CMK (cell line): ENCODE results near the gene MEAK7.

Experiments used
- DNase-seq: peaks from one replicate; pipeline ENCODE4 v3.0.0-alpha.2; 2010; ENCODE audit warnings: low read depth

MEAK7 gene, protein sequence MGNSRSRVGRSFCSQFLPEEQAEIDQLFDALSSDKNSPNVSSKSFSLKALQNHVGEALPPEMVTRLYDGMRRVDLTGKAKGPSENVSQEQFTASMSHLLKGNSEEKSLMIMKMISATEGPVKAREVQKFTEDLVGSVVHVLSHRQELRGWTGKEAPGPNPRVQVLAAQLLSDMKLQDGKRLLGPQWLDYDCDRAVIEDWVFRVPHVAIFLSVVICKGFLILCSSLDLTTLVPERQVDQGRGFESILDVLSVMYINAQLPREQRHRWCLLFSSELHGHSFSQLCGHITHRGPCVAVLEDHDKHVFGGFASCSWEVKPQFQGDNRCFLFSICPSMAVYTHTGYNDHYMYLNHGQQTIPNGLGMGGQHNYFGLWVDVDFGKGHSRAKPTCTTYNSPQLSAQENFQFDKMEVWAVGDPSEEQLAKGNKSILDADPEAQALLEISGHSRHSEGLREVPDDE

DNA sequence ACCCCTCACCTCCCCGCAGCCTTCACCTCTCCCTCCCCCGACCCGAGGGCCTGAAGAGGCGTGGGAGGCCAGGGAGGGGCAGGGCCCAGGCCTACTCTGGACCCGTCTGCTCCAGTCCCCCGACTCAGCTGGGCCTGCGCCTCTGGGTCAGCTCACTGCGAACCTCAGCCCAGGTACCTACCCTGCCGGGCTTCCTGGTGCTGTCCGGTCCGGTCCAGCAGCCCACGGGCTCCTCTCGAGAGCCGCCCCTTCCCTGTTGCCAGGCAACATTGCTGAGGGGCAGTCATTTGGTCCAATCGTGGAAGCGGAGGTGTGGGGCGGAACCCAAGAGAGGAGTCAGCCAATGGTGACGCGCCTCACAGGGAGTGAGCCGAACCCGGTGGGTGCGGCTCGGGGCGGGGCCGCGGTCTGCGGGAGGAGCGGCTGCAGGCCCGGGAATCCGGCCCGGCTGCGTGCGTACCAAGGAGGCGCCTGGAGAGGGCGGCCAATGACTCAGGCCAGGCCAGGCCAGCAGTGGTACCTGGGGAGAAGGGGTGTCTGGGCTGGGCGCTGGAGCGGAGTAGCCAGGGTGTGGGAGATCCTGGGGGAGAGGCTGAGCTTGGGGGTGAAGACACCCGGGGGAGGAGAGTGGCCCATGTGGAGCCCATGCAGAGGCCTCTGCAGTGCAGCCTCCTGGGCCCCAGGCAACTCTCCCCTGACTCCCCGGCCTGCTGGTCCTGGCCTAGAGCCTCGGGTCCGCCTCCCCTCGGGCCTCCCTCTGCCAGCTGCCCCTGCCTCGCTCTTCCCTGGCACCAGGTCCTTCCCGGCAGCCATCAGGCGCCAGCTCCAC lies at the start of gene MEAK7:
TSS of gene MEAK7 (minus strand) at position 240 of the 829 bp plus-strand sequence. CDS start 6,573 bp downstream, outside the sequence.
- DNase-seq, result peak; percentile 93

DNA sequence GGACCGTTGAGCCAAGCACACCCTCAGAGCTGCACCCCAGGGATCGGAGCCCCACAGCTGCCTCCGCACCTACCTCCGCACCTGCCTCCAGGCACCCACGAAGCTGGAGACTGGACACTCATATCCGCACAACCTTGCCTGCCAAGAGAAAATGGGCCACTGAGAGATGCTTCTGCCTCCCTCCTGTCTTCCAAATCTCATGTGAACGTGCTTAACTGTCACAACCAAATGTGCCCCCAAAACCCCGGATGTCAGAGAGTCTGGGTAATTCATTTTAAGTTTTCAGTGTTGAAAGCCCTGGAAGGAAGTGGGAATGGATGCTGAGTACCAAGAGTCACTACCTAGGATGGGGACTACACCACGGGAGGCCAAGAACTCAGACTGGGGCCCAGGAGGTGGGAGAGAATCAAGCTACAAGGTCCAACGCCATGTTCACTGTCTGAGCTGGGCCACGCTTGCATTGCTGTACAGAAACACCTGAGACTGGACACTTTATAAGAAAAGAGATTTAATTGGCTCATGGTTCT lies 49.5 kb upstream of the MEAK7 start:
- no peak for DNase-seq

DNA sequence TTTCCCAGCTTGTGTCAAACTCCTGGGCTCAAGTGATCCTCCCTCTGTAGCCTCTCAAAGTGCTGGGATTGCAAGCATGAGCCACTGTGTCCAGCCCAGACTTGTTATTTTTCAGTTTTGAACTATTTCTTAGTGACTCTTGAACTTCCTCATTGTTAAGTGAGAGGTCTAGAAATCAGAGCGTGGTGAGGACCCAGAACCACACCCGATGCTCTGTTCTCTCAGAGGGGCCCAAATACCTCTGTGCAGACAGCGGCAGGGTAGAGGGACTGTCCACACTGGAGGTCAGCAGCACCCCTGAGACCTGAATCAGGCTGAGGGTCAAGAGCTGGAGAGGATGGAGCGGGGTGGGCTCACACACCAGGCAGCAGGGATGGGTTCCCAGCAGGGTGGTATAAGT lies 47.7 kb upstream of the MEAK7 start:
- DNase-seq, result no peak

DNA sequence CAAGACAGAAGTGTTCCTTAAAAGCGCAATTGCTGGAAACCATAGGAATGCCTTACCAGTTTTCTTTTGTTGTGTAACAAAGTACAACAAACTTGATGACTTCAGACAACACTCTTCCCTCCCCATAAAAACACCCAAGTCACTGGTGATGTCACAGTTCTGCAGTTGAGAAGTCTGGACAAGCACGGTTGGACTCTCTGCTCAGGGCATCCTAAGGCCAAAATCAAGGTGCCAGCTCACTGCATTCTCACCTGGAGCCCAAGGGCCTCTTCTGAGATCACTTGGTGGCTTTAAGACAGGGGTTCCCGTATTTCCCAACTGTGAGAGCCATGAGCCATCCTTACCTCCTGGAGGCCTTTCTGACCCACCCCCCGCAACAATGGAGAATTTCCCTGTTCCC lies 45.6 kb upstream of the MEAK7 start:
- DNase-seq, result no peak

DNA sequence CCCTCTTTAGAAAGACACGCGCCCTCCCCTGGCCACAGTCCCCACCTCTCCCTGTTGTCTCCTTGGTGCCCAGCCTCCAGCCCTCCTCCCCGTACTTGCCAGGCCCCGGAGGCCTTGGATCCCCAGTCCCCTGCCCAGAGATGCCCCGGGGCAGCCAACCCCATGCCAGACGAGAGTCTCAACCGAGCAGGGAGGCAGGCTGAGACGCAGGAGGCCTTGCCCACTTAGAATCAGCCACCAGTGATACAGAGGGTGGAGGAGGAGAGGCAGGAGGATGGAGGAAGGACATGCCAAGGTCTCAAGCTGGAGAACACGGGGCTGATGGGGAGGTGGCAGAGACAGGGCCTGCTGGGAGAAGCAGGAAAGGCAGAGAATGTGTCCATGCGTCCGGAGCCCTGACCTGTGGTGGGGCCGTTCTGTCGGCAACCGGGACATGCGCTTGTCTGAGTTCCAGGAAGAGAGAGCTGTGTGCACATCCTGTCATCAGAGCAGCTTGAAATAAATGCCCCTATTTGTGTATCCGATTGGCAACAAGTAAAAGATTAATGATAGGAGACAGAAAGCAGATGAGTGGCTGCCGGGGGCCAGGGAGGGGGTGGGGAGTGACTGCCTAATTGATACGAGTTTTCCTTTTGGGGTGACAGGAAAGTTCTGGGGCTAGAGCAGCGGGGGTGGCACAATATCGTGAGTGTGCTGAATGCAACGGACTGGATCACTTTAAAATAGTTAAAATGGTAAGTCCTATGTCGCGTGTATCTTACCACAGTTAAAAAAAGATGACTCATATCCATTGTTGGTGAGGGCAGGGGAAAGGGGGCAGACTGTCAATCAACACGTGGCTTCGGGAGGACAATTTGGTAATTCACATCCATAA lies 44.7 kb upstream of the MEAK7 start:
- DNase-seq, result no peak

DNA sequence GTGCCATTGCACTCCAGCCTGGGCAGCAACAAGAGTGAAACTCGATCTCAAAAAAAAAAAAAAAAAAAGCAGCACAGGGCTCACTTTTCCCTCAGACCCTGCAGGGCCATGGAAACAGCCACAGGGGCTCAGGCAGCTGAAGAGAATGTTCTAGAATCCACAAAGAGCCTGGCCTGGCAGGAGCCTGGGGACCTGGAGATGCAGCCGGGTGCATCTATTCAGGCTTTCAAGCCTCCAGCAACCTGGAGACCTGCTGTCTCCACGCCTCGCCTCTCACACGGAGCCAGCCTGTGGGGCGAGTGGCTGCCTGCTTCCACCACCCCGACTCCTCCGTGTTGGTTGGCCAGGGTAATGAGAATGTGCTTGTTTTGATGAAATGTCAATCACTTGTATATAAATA lies 44.0 kb upstream of the MEAK7 start:
- no peak for DNase-seq

DNA sequence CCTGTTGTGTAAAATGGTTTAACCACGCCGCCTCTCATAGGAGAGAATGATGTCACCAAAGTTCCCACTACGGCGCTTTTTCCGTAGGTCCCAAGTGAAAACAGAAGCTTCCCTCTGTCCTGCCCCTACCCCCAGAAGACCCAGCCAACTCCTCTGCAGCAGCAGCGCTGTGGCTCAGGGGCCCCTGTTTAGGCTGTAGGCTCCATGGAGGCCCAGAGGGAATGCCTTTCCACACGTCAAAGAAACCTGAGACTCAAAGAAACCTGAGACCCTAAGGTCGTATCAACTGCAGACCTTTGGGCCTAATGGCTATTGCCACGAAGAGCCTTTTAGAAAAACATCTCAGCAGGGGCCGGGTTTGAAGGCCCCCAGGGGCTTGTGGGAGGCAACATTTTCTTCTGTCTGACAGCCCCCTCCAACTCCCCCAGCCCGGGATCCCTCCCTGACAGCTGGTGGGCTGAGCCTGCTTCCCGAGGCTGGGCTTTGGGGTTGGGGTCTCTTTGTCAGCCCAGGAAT lies 43.1 kb upstream of the MEAK7 start:
- no peak for DNase-seq

DNA sequence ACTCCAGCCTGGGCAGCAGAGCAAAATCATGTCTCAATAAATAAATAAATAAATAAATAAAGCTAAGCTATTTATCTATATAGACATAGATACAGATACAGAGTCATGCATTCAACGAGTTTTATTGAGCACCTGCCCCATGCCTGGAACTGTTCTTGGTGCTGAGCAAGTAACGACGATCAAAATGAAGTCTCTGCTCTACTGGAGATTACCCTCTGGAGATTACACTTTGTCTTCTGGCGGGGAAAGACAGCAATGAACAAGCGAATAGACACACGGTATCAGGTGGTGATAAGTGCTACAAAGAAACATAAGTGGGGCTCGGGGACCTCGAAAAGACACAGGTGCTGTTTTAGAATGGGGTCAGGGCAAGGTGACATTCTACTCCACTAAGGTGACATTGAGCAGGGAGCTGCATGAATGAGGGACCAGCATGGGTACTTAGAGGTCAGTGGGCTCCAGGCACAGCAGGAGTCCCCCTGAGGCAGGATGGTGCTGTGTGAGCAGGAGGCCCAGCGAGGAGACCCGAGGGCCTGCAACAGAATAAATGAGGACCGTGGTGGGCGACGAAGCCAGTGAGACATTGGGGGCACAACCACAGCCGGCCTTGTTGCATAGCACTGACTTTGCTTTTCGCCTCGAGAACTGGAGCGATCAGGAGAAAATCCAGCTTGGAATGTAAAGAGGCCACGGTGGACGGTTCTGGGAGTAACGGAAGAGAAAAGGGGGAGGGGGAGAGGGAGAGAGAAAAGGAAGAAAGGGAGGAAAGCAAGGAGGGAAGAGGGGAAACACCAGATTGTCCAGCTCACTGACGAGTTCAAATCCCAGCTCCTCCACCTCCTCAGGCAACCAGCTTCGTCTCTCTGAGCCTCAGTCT lies 42.4 kb upstream of the MEAK7 start:
- no peak for DNase-seq

DNA sequence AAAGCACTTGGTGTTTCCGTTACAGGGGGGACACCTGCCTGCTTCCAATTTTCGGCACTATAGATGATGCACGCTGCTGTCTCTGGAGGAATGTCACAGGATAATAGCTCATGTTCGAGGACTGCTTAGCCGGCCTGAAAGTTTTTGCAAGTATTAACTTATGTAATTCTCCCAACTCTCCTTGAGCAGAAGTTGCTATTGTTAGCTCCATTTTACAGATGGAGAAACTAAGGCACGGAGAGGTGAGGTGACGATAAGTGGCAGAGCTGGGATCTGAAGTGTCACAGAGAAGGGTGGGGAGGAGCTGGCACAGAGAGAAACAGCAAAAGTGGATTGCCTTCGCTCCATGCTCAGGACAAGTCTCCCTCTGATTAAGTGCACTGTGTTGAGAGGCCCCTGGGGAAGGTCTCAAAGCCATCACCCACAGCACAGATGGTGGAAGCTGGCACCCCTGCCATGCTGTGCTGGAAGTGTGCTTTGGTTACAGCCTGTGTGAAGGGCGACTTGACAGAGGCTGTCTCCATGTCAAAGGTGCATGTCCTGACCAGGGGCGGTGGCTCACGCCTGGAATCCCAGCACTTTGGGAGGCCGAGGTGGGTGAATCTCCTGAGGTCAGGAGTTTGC lies 40.8 kb upstream of the MEAK7 start:
- DNase-seq, result no peak

DNA sequence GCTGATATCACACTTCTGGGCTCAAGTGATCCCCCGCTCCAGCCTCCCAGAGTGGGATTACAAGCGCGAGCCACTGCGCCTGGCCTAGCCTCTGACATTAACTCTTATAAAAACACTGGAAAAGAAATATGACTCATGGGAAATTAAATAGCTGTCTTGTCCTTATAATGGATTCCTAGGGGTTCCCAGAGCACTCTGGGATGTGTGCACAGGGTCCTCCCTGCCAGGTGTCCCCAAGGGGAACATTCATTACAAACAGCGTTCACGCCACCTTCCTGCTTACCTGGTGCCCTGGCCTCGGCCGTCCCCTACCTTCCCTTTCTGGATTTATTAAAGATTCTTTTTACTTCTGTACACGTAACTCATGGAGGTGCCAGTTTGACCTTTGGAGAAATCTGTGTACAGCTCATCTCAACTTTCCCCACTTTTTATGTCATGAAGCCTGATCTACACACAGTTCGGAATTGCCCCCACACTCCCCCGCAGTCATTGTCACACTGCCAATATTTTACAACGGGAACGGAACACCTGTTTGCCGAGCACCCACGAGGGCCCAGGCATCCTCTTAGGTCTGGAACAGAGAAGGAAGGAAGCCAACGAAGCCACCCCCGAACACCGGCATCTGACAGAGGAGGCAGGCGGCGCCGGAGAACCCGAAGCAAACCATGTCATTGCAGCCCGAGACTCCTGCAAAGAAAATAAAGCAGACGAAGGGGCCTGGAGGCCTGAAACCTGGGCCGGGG lies 39.7 kb upstream of the MEAK7 start:
- DNase-seq, result no peak

DNA sequence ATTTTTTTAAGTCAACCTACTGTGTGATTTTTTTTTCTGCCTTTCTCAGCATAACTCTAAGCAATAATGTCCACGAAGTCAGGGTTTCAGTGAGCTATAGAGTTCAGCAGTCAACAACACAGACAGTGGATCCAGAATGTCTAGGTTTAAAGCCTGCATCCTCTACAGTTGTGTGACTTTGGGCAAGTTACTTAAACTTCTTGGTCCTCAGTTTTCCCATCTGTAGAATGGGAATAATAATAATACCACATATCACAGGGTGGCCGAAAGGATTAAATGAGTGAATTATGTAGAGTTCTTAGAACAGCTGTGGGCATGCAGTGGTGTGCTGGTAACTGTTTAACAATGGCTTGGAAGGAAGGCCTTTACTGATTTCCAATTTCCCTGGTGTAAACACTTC lies 38.8 kb upstream of the MEAK7 start:
- no peak for DNase-seq

DNA sequence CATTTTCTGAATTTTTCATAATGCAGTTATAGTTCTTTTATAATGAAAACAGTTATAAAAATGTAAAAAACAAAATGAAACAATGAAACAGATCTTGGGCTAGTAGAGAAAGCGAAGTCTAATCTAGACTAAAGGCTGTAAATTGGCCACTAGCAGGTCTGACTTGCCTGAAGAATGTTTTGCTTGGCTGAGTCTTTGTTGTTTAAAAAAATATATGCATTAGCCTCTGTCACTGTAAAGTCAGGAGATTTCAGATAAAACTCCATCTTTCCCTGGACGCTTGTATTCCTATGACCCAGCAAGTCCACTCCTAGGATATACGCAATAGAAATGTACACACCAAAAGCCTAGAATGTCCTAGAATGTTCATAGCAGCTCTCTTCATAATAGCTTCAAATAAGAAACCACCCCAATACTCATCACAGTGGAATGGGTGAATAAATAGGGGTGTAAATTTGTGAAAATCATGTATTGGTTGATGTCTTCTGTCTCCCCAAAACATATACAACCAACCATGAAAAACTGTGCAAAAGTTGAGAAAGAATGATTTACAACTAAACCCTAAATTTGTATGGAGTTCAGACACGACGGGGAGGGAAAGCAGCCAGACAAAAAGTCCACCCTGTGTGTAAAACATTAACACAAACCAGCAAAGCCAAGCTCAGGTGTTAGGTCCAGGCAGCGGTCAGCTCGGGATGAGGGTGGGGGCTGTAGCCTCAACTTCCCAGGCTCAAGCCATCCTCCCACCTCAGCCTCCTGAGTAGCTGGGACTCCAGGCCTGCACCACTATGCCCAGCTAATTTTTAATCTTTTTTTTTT lies 37.7 kb upstream of the MEAK7 start:
- no peak for DNase-seq

DNA sequence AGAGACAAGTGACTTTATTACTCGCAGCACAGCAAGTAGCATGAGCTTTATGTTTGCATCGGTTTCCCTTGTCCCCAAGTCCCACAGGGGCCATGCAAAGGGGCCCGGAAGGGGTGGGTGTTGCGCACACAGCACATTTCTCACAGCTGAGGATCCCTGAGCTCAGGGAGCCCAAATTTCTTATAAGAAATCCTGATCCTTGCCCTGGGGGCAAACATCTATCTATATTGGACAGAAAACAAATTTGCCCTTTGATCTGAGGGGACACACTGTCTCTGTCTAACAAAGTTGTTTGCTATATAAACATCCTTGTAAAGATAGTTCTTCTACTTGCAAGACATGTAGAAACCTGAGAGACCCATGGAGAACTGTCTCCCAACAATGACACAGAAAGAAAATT lies 35.7 kb upstream of the MEAK7 start:
- no peak for DNase-seq

DNA sequence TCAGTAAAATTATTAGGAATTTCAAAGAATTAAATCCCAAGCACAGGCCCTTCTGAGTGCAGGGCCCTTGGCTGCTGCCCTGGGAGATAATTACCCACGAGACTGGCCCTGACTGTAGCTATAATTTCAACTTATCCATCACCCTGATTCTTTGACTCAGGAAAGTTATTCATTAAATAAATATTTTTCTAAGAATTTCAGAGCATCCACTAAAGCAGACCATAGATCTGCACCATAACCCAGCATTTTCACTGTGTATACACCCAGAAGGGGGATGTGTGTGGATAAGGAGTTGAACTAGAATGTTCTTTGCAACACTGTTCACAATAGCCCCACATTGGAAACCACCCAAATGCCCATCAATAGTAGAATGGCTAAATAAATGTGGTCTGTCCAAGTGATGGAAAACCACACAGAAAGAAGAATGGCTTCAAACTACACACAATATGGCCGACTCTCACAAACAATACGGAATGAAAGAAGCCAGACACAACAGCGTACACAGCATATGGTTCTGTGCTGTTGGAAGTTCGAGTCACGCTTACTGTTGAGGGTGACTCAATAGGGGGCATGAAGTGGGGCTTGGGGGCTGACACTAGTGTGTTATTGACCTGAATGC lies 33.9 kb upstream of the MEAK7 start:
- no peak for DNase-seq

DNA sequence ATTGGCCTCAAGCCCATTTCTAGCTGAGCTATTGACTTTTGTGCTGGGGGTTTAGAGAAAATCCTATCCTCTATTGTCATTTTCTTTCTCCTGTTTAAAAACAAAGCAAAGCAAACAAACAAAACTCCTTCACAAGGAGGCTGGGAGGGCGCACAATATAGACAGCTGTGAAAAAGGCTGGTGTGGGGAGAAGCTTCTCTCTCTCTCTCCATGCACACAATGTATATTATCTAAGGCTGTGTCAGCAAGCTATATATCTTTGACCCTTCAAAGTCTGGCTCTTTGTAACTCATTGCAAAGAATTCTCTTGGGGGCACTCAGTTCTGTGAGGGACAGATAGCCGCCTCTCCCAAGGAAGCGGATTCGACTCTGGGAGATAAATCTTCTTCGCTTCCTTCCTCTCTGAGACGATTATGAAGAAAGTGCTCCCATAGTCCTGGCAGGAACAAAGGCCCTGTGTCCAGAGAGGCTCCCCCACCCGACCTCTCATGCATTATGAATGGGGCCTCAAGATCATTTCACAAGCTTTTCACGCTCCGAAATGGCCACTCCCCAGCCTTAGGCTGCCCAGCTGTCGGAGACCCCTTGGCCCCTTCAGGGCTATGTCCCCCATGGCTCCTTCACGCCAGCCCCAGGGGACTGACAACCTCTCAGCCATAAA lies 33.2 kb upstream of the MEAK7 start:
- DNase-seq, result peak; percentile 54

DNA sequence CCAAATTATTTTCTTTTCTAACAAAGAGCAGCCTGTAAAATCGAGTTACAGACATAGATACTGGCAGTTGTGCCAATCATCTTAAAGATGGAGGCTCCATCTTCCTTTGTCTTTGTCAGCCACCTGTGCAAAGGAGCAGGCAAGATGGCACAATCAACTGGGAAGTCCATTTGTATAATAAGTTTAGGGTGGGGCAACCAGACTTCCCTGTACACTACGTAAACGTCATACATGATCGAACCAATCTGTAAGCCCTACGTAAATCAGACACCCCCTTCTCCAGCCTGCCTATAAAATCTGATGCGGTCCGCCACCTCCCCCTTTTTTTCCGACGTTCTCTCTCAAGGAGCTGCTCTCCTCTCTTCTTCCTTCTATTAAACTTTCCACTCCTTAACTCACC lies 31.4 kb upstream of the MEAK7 start:
- DNase-seq, result no peak

DNA sequence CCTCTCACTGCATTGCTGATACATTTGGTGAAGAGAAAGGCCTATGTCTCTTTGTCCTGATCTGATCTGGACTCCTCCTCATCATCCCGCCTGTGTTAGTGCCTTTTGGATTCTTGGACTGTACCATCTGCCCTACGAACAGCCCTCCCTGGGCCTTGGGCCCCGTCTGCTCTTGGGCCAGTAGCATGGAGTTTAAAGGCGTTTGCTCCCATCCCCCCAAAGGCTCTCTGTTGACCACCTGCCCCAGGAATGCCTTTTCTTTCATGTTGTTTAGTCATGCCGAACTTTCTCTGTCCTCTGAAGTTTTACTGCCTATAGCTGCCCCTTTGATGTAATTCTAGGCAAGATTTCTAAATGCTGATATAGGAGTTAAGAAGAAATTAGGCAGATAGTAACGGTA lies 30.9 kb upstream of the MEAK7 start:
- no peak for DNase-seq

DNA sequence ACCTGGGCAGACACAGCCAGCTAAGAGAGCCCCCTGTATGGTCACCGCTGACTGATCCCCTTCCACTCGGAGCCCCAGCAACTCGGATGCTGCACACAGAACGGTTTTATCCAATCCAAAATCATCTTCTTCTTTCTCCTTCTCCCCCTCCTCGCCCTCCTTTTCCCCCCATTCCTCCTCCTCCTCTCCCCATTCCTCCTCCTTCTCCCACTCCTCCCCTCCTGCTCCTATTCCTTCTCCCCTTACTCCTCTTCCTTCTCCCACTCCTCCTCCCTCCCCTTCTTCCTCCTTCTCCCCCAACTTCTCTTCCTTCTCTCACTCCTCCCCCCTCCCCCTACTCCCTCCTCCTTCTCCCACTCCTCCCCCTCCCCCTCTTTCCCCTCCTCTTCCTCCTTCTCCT lies 30.4 kb upstream of the MEAK7 start:
- no peak for DNase-seq
